CD4-positive, alpha-beta T cell (primary cell): ENCODE measurements around the gene GZMH. TPM values are rescaled to one million over a fixed set of nuclear protein-coding genes. Genes with fewer than 3 reads are reported as not detected.
A peak's percentile ranks its signal among the peaks of the same experiment; 100 is the strongest.

Experiments
- ATAC-seq: fragments of 200-7000 bp; cut with Tn5 transposase; one replicate; pipeline ENCODE4 v1.10.0; 2022; ENCODE audit warnings: mild to moderate bottlenecking; ENCODE audit not compliant: poor library complexity
- CTCF ChIA-PET: fragments of 350-600 bp; sonication (Branson Sonifier 250); formaldehyde crosslinking; loops from one replicate; lab custom pipeline; 2021; ENCODE audit warnings: antibody characterized with exemption, inconsistent platforms; lab: Charles Lee
- POLR2A ChIA-PET: fragments of 350-600 bp; sonication (Branson Sonifier 250); formaldehyde crosslinking; loops from one replicate; lab custom pipeline; 2021; ENCODE audit warnings: antibody characterized with exemption, inconsistent platforms; lab: Charles Lee
- DNase-seq, 14 experiments: peaks; one replicate each; pipeline ENCODE4 v3.0.0-alpha.2; 2013 to 2020; ENCODE audit warnings: mixed read lengths in 2 of 14
- H3K27ac ChIP-seq, 2 donors: one replicate each; pipeline versions ENCODE4 v1.5.1 to v1.7.0; 2013; ENCODE audit warnings: low read length in 2 of 2, low read depth in 1 of 2, mild to moderate bottlenecking in 1 of 2
- H3K27me3 ChIP-seq, 2 experiments: 1 replicate in 1 of 2; 2 replicates in 1 of 2; pipeline versions ENCODE4 v1.6.1 to v1.7.0; 2013; ENCODE audit warnings: low read length in 2 of 2, control low read depth in 1 of 2, mild to moderate bottlenecking in 1 of 2, moderate library complexity in 1 of 2; ENCODE audit not compliant: insufficient read depth in 2 of 2, control insufficient read depth in 1 of 2
- H3K36me3 ChIP-seq: one replicate; pipeline ENCODE4 v1.6.1; 2013; ENCODE audit warnings: low read length, control low read depth; ENCODE audit not compliant: insufficient read depth
- H3K4me1 ChIP-seq: one replicate; pipeline ENCODE4 v1.6.1; 2013; ENCODE audit warnings: low read length, control low read depth; ENCODE audit not compliant: insufficient read depth
- H3K4me3 ChIP-seq: one replicate; pipeline ENCODE4 v1.5.1; 2013; ENCODE audit warnings: mild to moderate bottlenecking, low read length, moderate library complexity
- H3K9me3 ChIP-seq, 2 experiments: 1 replicate in 1 of 2; 2 replicates in 1 of 2; pipeline versions ENCODE4 v1.6.1 to v1.7.0; 2013; ENCODE audit warnings: low read length in 2 of 2, mild to moderate bottlenecking in 2 of 2, control low read depth in 1 of 2, moderate library complexity in 1 of 2; ENCODE audit not compliant: control insufficient read depth in 1 of 2, insufficient read depth in 1 of 2
- H3K27ac Mint-ChIP-seq: one replicate; pipeline ENCODE4 v1.8.0; 2020; ENCODE audit warnings: mixed read lengths
- H3K27me3 Mint-ChIP-seq: one replicate; pipeline ENCODE4 v1.8.0; 2021; ENCODE audit warnings: mixed read lengths
- H3K36me3 Mint-ChIP-seq: one replicate; pipeline ENCODE4 v1.8.0; 2021; ENCODE audit warnings: low read depth, mixed read lengths
- H3K4me1 Mint-ChIP-seq: one replicate; pipeline ENCODE4 v1.8.0; 2021; ENCODE audit warnings: low read depth, mixed read lengths
- H3K4me3 Mint-ChIP-seq: one replicate; pipeline ENCODE4 v1.8.0; 2020; ENCODE audit warnings: mild to moderate bottlenecking, mixed read lengths
- H3K9me3 Mint-ChIP-seq: one replicate; pipeline ENCODE4 v1.8.0; 2020; ENCODE audit warnings: mixed read lengths
- CTCF ChIP-seq: fragments of 200-600 bp; IDR thresholded peaks from one replicate; pipeline ENCODE4 v1.8.0; 2022; ENCODE audit warnings: antibody characterized with exemption, mild to moderate bottlenecking
- intact Hi-C, 2 experiments: fragments of 100-400 bp; cut with DNase I in 1 of 2; cut with micrococcal nuclease in 1 of 2; formaldehyde crosslinking; loops; one replicate each; pipeline versions ENCODE4 v1.15.1 to v1.9.0; 2023 to 2025; cut with DNase I, micrococcal nuclease
- total RNA-seq, 174 experiments: library from RNA in 2 of 174; stranded (reverse) in 2 of 174; gene quantifications; one replicate each; pipeline ENCODE4 v1.2.3 and lab custom pipeline; 2021 to 2026

Gene GZMH
- total RNA-seq, 2 experiments from 2014 or later = 0.56 to 1.2 TPM

- POLR2A ChIA-PET = no interaction called here
- intact Hi-C loops = no loop called here
- no peaks in the 10 kb centered on the region for H3K9me3 Mint-ChIP-seq
These were observed 29.8 kb upstream of the GZMH start for GRCh38 chr14:24639270-24639669.

DNA sequence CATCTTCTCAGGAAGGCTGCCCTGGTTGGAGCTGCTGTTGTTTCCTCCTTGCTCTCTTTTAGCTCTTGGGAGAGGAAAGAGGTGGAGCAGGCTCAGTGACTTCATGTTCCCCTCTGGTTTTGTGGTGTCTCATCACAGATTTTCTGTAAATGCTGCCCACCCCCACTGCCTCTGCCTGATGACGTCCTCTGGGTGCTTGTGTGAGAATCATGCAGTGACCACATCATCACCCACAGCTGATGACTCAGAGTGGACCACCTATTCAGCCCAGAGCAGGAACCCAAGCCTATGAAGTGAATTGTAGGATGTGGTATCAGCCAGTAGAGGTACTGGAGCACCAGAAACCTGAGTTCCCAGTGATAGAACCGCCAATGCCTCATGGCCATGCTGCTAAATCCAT lies 24.7 kb upstream of the GZMH start, which contains the start of gene GZMB:
TSS of gene GZMB (minus strand) at position 33 of the 400 bp plus-strand sequence. CDS start at position 3, 30 bp downstream.
- H3K27me3 ChIP-seq = peaks cover 0 to 2% of the 10 kb centered on the region in 2 experiments
- DNase-seq (peak in 6 of 14 experiments; percentile 4 to 85 (median 43)), ATAC-seq (peak; percentile 56)
- TF ChIP-seq CTCF = no peak
- no peaks in the 10 kb centered on the region for H3K9me3 Mint-ChIP-seq
- ChIA-PET CTCF (interaction anchor here (1.0 kb wide), 1 partner anchor 23 kb away, joined by 3 read pairs; no protein-coding TSS in a partner anchor), POLR2A (no interaction called here)
- H3K4me3 ChIP-seq = peak within 1 kb of the TSS; percentile 7
- no peaks in the 10 kb centered on the region for H3K27me3 Mint-ChIP-seq
- H3K36me3 Mint-ChIP-seq = no peaks in the 10 kb centered on the region
- no peaks in the 10 kb centered on the region for H3K36me3 ChIP-seq
- no peaks in the 10 kb centered on the region for H3K4me1 ChIP-seq
- no peak within 1 kb of the TSS for H3K4me3 Mint-ChIP-seq
- intact Hi-C loops = no loop called here
- no peaks in the 10 kb centered on the region for H3K9me3 ChIP-seq
- H3K27ac Mint-ChIP-seq = no peak within 1 kb of the TSS
- H3K4me1 Mint-ChIP-seq = no peaks in the 10 kb centered on the region
- no peak within 1 kb of the TSS for H3K27ac ChIP-seq

More at GRCh38 chr14:24639270-24639669, 29.8 kb upstream of the GZMH start:
- H3K36me3 Mint-ChIP-seq = no peaks in the 10 kb centered on the region
- no peak overlapping the region for H3K27ac Mint-ChIP-seq
- no peak overlapping the region for H3K27ac ChIP-seq
- no peaks in the 10 kb centered on the region for H3K27me3 Mint-ChIP-seq
- no peaks in the 10 kb centered on the region for H3K36me3 ChIP-seq
- DNase-seq (no peak), ATAC-seq (no peak)
- H3K27me3 ChIP-seq = no peaks in the 10 kb centered on the region
- no peaks in the 10 kb centered on the region for H3K9me3 ChIP-seq
- CTCF ChIA-PET = no interaction called here
- no peak overlapping the region for H3K4me3 Mint-ChIP-seq
- no peak overlapping the region for H3K4me3 ChIP-seq
- H3K4me1 ChIP-seq = no peaks in the 10 kb centered on the region
- H3K4me1 Mint-ChIP-seq = no peaks in the 10 kb centered on the region
- TF ChIP-seq CTCF = no peak

- H3K4me1 Mint-ChIP-seq = no peaks in the 10 kb centered on the region
- ATAC-seq (no peak), DNase-seq (peak in 1 of 14 experiments; percentile 19)
- ChIA-PET POLR2A (no interaction called here), CTCF (interaction anchor here (1.0 kb wide), 1 partner anchor 22 kb away, joined by 3 read pairs; no protein-coding TSS in a partner anchor)
- no peaks in the 10 kb centered on the region for H3K9me3 Mint-ChIP-seq
- Histone ChIP-seq H3K9me3 (no peaks in the 10 kb centered on the region), H3K4me1 (no peaks in the 10 kb centered on the region), H3K27me3 (peaks cover 0 to 2% of the 10 kb centered on the region in 2 experiments), H3K36me3 (no peaks in the 10 kb centered on the region), H3K27ac (no peak overlapping the region), H3K4me3 (no peak overlapping the region)
- no peak for TF ChIP-seq CTCF
- intact Hi-C loops = no loop called here
- no peaks in the 10 kb centered on the region for H3K27me3 Mint-ChIP-seq
- no peaks in the 10 kb centered on the region for H3K36me3 Mint-ChIP-seq
- no peak overlapping the region for H3K4me3 Mint-ChIP-seq
- H3K27ac Mint-ChIP-seq = no peak overlapping the region
These were observed 23.9 kb upstream of the GZMH start for GRCh38 chr14:24633353-24633752.
